OCI-LY7 (cell line): ENCODE results near the gene MCRIP1.

Experiments used
- EZH2phosphoT487 ChIP-seq: fragments of 200-600 bp; sonication (generic); IDR thresholded peaks from 2 replicates; pipeline ENCODE4 v1.6.1; 2018; ENCODE audit warnings: low read depth, borderline replicate concordance, mild to moderate bottlenecking, mixed run types, antibody characterized with exemption, low read length, moderate library complexity, mixed read lengths
- TF ChIP-seq, protein P1 (sequence below): fragments of 200-600 bp; sonication (generic); conservative IDR thresholded peaks from 2 replicates; pipeline ENCODE4 v1.5.1; 2014; ENCODE audit warnings: mild to moderate bottlenecking, antibody characterized with exemption, low read length, moderate library complexity, mixed read lengths

GRCh38 chr17:81819708-81820107 lies 13.4 kb downstream of the MCRIP1 start:
- no peak for TF ChIP-seq EZH2phosphoT487
- TF ChIP-seq, protein P1, sequence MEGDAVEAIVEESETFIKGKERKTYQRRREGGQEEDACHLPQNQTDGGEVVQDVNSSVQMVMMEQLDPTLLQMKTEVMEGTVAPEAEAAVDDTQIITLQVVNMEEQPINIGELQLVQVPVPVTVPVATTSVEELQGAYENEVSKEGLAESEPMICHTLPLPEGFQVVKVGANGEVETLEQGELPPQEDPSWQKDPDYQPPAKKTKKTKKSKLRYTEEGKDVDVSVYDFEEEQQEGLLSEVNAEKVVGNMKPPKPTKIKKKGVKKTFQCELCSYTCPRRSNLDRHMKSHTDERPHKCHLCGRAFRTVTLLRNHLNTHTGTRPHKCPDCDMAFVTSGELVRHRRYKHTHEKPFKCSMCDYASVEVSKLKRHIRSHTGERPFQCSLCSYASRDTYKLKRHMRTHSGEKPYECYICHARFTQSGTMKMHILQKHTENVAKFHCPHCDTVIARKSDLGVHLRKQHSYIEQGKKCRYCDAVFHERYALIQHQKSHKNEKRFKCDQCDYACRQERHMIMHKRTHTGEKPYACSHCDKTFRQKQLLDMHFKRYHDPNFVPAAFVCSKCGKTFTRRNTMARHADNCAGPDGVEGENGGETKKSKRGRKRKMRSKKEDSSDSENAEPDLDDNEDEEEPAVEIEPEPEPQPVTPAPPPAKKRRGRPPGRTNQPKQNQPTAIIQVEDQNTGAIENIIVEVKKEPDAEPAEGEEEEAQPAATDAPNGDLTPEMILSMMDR: no peak
